Immature natural killer cell (primary cell): ENCODE results near the gene SLC25A21. TPM values are rescaled to one million over a fixed set of nuclear protein-coding genes. Genes with fewer than 3 reads are reported as not detected.

Experiments
- DNase-seq, 3 donors: peaks; one replicate each; pipeline ENCODE4 v3.0.0; 2022; ENCODE audit warnings: mixed read lengths in 1 of 3
- H3K27ac Mint-ChIP-seq, 6 donors: one replicate each; pipeline ENCODE4 v1.8.0; 2020; ENCODE audit warnings: mixed read lengths in 6 of 6, mild to moderate bottlenecking in 5 of 6, inconsistent platforms in 4 of 6, moderate library complexity in 3 of 6
- H3K27me3 Mint-ChIP-seq, 3 donors: one replicate each; pipeline ENCODE4 v1.8.0; 2020 to 2021; ENCODE audit warnings: low read depth in 3 of 3, mild to moderate bottlenecking in 3 of 3, mixed read lengths in 3 of 3, moderate library complexity in 3 of 3, inconsistent platforms in 1 of 3
- H3K36me3 Mint-ChIP-seq, 3 donors: one replicate each; pipeline ENCODE4 v1.8.0; 2020; ENCODE audit warnings: mixed read lengths in 3 of 3, inconsistent platforms in 2 of 3, mild to moderate bottlenecking in 2 of 3
- H3K4me1 Mint-ChIP-seq, 2 donors: one replicate each; pipeline ENCODE4 v1.8.0; 2020; ENCODE audit warnings: inconsistent platforms in 2 of 2, mild to moderate bottlenecking in 2 of 2, mixed read lengths in 2 of 2, moderate library complexity in 1 of 2
- H3K4me3 Mint-ChIP-seq, 5 donors: one replicate each; pipeline ENCODE4 v1.8.0; 2020; ENCODE audit warnings: mild to moderate bottlenecking in 5 of 5, mixed read lengths in 5 of 5, inconsistent platforms in 3 of 5, moderate library complexity in 3 of 5
- H3K9me3 Mint-ChIP-seq, 6 donors: one replicate each; pipeline ENCODE4 v1.8.0; 2020; ENCODE audit warnings: mild to moderate bottlenecking in 6 of 6, mixed read lengths in 6 of 6, inconsistent platforms in 4 of 6, moderate library complexity in 3 of 6
- polyA plus RNA-seq, 3 donors: library from polyadenylated mRNA; unstranded; fragments of 300-500 nt; fragmentation: Illumina TruSeq; gene quantifications; one replicate each; pipeline ENCODE4 v1.2.3, GENCODE V29; 2021

SLC25A21 gene
- polyA plus RNA-seq, 3 donors from 2014 or later = not detected

- Mint-ChIP-seq H3K4me3 (peak overlapping the region in 2 of 5 donors; percentile 15 to 27), H3K9me3 (peaks cover 16 to 61% (median 28%) of the 10 kb centered on the region in 6 donors), H3K36me3 (peaks cover 3% of the 10 kb centered on the region in 3 donors), H3K27me3 (peaks cover 30 to 60% (median 39%) of the 10 kb centered on the region in 3 donors), H3K4me1 (peaks cover 2 to 5% of the 10 kb centered on the region in 2 donors), H3K27ac (no peak overlapping the region)
- no peak for DNase-seq
Observed at GRCh38 chr14:36659010-36659821, 513.2 kb downstream of the SLC25A21 start.

- H3K9me3 Mint-ChIP-seq = peaks cover 16 to 60% (median 28%) of the 10 kb centered on the region in 6 donors
Observed at GRCh38 chr14:36658123-36659009, 514.0 kb downstream of the SLC25A21 start.

GRCh38 chr14:36657399-36658122 lies 514.8 kb downstream of the SLC25A21 start:
- DNase-seq = no peak
- Mint-ChIP-seq H3K27ac (no peak overlapping the region), H3K27me3 (peaks cover 24 to 59% (median 33%) of the 10 kb centered on the region in 3 donors), H3K36me3 (peaks cover 0 to 6% (median 3%) of the 10 kb centered on the region in 3 donors), H3K4me3 (no peak overlapping the region), H3K4me1 (peaks cover 0 to 5% of the 10 kb centered on the region in 2 donors), H3K9me3 (peaks cover 14 to 66% (median 28%) of the 10 kb centered on the region in 6 donors)

More at GRCh38 chr14:36658123-36659009, 514.0 kb downstream of the SLC25A21 start:
- Mint-ChIP-seq H3K36me3 (peaks cover 0 to 3% (median 3%) of the 10 kb centered on the region in 3 donors), H3K4me1 (peaks cover under 1 to 5% of the 10 kb centered on the region in 2 donors), H3K27ac (no peak overlapping the region), H3K27me3 (peaks cover 25 to 57% (median 39%) of the 10 kb centered on the region in 3 donors), H3K4me3 (no peak overlapping the region)
- DNase-seq = no peak

- H3K9me3 Mint-ChIP-seq = peaks cover 14 to 61% (median 25%) of the 10 kb centered on the region in 6 donors
- H3K4me3 Mint-ChIP-seq = peak overlapping the region in 1 of 5 donors; percentile 38
- H3K27me3 Mint-ChIP-seq = peaks cover 20 to 57% (median 32%) of the 10 kb centered on the region in 3 donors
- H3K36me3 Mint-ChIP-seq = peaks cover 0 to 6% (median 3%) of the 10 kb centered on the region in 3 donors
- no peaks in the 10 kb centered on the region for H3K4me1 Mint-ChIP-seq
- DNase-seq = no peak
- H3K27ac Mint-ChIP-seq = no peak overlapping the region
Observed at GRCh38 chr14:36656687-36657398, 515.6 kb downstream of the SLC25A21 start.

- no peak for DNase-seq
- peaks cover 18 to 58% (median 31%) of the 10 kb centered on the region in 3 donors for H3K27me3 Mint-ChIP-seq
- H3K27ac Mint-ChIP-seq = no peak overlapping the region
- H3K4me3 Mint-ChIP-seq = peak overlapping the region in 1 of 5 donors; percentile 38
- H3K4me1 Mint-ChIP-seq = no peaks in the 10 kb centered on the region
- peaks cover 14 to 61% (median 20%) of the 10 kb centered on the region in 6 donors for H3K9me3 Mint-ChIP-seq
- H3K36me3 Mint-ChIP-seq = peaks cover 0 to 3% (median 0%) of the 10 kb centered on the region in 3 donors
Observed at GRCh38 chr14:36655963-36656686, 516.3 kb downstream of the SLC25A21 start.

GRCh38 chr14:36655571-36655962 lies 516.8 kb downstream of the SLC25A21 start:
- Mint-ChIP-seq H3K27ac (no peak overlapping the region), H3K4me3 (peak overlapping the region in 1 of 5 donors; percentile 47), H3K36me3 (peaks cover 0 to 3% (median 0%) of the 10 kb centered on the region in 3 donors), H3K4me1 (no peaks in the 10 kb centered on the region), H3K27me3 (peaks cover 17 to 56% (median 29%) of the 10 kb centered on the region in 3 donors), H3K9me3 (peaks cover 14 to 58% (median 19%) of the 10 kb centered on the region in 6 donors)
- no peak for DNase-seq

- no peak for DNase-seq
- peaks cover 20 to 55% (median 25%) of the 10 kb centered on the region in 3 donors for H3K27me3 Mint-ChIP-seq
- no peaks in the 10 kb centered on the region for H3K4me1 Mint-ChIP-seq
- no peak overlapping the region for H3K27ac Mint-ChIP-seq
- H3K36me3 Mint-ChIP-seq = peaks cover 0 to 6% (median 0%) of the 10 kb centered on the region in 3 donors
- peaks cover 13 to 57% (median 18%) of the 10 kb centered on the region in 6 donors for H3K9me3 Mint-ChIP-seq
- no peak overlapping the region for H3K4me3 Mint-ChIP-seq
Observed at GRCh38 chr14:36654794-36655381, 517.5 kb downstream of the SLC25A21 start.

- Mint-ChIP-seq H3K4me3 (no peak overlapping the region), H3K27ac (no peak overlapping the region), H3K36me3 (peaks cover 0 to 6% (median 0%) of the 10 kb centered on the region in 3 donors), H3K4me1 (no peaks in the 10 kb centered on the region), H3K27me3 (peaks cover 19 to 52% (median 23%) of the 10 kb centered on the region in 3 donors), H3K9me3 (peaks cover 13 to 52% (median 17%) of the 10 kb centered on the region in 6 donors)
- DNase-seq = no peak
Observed at GRCh38 chr14:36653962-36654793, 518.2 kb downstream of the SLC25A21 start.

- DNase-seq = no peak
- peaks cover 0 to 7% (median under 1%) of the 10 kb centered on the region in 3 donors for H3K36me3 Mint-ChIP-seq
- H3K4me3 Mint-ChIP-seq = no peak overlapping the region
- no peak overlapping the region for H3K27ac Mint-ChIP-seq
- no peaks in the 10 kb centered on the region for H3K4me1 Mint-ChIP-seq
- H3K27me3 Mint-ChIP-seq = peaks cover 16 to 53% (median 22%) of the 10 kb centered on the region in 3 donors
- H3K9me3 Mint-ChIP-seq = peaks cover 9 to 50% (median 17%) of the 10 kb centered on the region in 6 donors
Observed at GRCh38 chr14:36653413-36653812, 519.0 kb downstream of the SLC25A21 start.

- Mint-ChIP-seq H3K9me3 (peaks cover 11 to 54% (median 17%) of the 10 kb centered on the region in 6 donors), H3K27me3 (peaks cover 15 to 59% (median 24%) of the 10 kb centered on the region in 3 donors), H3K36me3 (peaks cover 0 to 10% (median 4%) of the 10 kb centered on the region in 3 donors), H3K4me1 (no peaks in the 10 kb centered on the region), H3K27ac (no peak overlapping the region), H3K4me3 (no peak overlapping the region)
- no peak for DNase-seq
Observed at GRCh38 chr14:36652542-36653201, 519.7 kb downstream of the SLC25A21 start.
